K562 (cell line): ENCODE measurements around the gene CDC5L. TPM values are rescaled to one million over a fixed set of nuclear protein-coding genes. Genes with fewer than 3 reads are reported as not detected.

Experiments used
- CTCF ChIP-seq, 3 experiments: IDR thresholded peaks in 2 of 3; conservative IDR thresholded peaks in 1 of 3; 2 replicates each; pipeline ENCODE4 v1.5.1; 2011 to 2012; ENCODE audit warnings: low read length in 3 of 3, mild to moderate bottlenecking in 3 of 3, control low read depth in 2 of 3, improper control_type of control experiment in 1 of 3, inconsistent platforms in 1 of 3, low read depth in 1 of 3, mixed read lengths in 1 of 3, moderate library complexity in 1 of 3; ENCODE audit not compliant: insufficient read depth in 2 of 3
- EP400 ChIP-seq: fragments of 450-650 bp; IDR thresholded peaks from 2 replicates; pipeline ENCODE4 v1.6.1; 2017; ENCODE audit warnings: antibody characterized with exemption, mild to moderate bottlenecking, moderate library complexity
- IRF1 ChIP-seq: sonication (generic); formaldehyde crosslinking; IDR thresholded peaks from 2 replicates; pipeline ENCODE4 v1.8.0; 2022; ENCODE audit warnings: missing genetic modification reagents, mild to moderate bottlenecking, borderline replicate concordance
- JUN ChIP-seq, 2 experiments: sonication (generic) in 1 of 2; formaldehyde crosslinking in 1 of 2; IDR thresholded peaks; 2 replicates each; pipeline versions ENCODE4 v1.6.1 to v1.8.0; 2012 to 2022; ENCODE audit warnings: borderline replicate concordance in 2 of 2, mild to moderate bottlenecking in 2 of 2, improper control_type of control experiment in 1 of 2, low read depth in 1 of 2, low read length in 1 of 2, missing genetic modification reagents in 1 of 2
- LCOR ChIP-seq: sonication (generic); formaldehyde crosslinking; IDR thresholded peaks from 2 replicates; pipeline ENCODE4 v1.8.0; 2022; ENCODE audit warnings: mild to moderate bottlenecking, missing genetic modification reagents
- MEIS2 ChIP-seq: fragments of 450-650 bp; IDR thresholded peaks from 2 replicates; pipeline ENCODE4 v1.6.1; 2014; ENCODE audit warnings: mild to moderate bottlenecking; ENCODE audit not compliant: partially characterized antibody
- NCOA1 ChIP-seq: fragments of 450-650 bp; IDR thresholded peaks from 2 replicates; pipeline ENCODE4 v1.6.1; 2016; ENCODE audit warnings: low read depth
- REST ChIP-seq, 2 experiments: fragments of 450-650 bp; formaldehyde crosslinking in 1 of 2; IDR thresholded peaks; 2 replicates each; pipeline versions ENCODE4 v1.4.0 to v1.6.1; 2014 to 2020; ENCODE audit warnings: mild to moderate bottlenecking in 2 of 2, borderline replicate concordance in 1 of 2, low read depth in 1 of 2
- SPI1 ChIP-seq: IDR thresholded peaks from 2 replicates; pipeline ENCODE4 v1.6.1; 2011; ENCODE audit warnings: low read depth, low read length, control low read depth, borderline replicate concordance
- UBTF ChIP-seq, 2 experiments: IDR thresholded peaks; 2 replicates each; pipeline ENCODE4 v1.6.1; 2012; ENCODE audit warnings: improper control_type of control experiment in 2 of 2, low read depth in 2 of 2, low read length in 2 of 2, borderline replicate concordance in 1 of 2
- ZNF76 ChIP-seq: fragments of 250-450 bp; sonication (Bioruptor Pico); IDR thresholded peaks from 2 replicates; pipeline ENCODE4 v1.4.0; 2020; ENCODE audit warnings: mild to moderate bottlenecking, moderate library complexity, borderline replicate concordance
- polyA plus RNA-seq, 8 experiments: library from polyadenylated mRNA; depleted of rRNA in 4 of 8; stranded (reverse) in 5 of 8; unstranded in 3 of 8; fragments of >200 nt; fragmentation: Nextera tagmentation in 2 of 8; fragmentation: Illumina TruSeq in 1 of 8; extraction: Ambion mirVana in 2 of 8; extraction: Trizol in 1 of 8; gene quantifications; 2 replicates each; pipeline versions ENCODE4 v1.2.1 to v1.2.3, GENCODE V29; 2011 to 2014; ENCODE audit warnings: inconsistent platforms in 1 of 8, missing spikeins in 1 of 8
- total RNA-seq, 7 experiments: library from RNA; depleted of rRNA in 6 of 7; stranded (reverse); fragments of >200 nt in 6 of 7; fragmentation: Illumina TruSeq in 2 of 7; extraction: Trizol in 2 of 7; gene quantifications; 2 replicates each; pipeline versions ENCODE4 v1.2.1 to v1.2.3, GENCODE V29; 2011 to 2021; ENCODE audit warnings: low replicate concordance in 1 of 7

The CDC5L gene
- total and polyA plus RNA-seq, 9 of the 15 experiments (the other 6 are each of a cell fraction or from before 2014, with no cell fraction given), result 22.3 to 44.2 (median 30.8) TPM

GRCh38 chr6:44387346-44388134 lies at the start of gene CDC5L (continued):
- TF ChIP-seq ZNF76 (CRISPR knock-in tag), result 0 out of 2 replicates have a peak, but pooled peaks have one; percentile 19
- TF ChIP-seq SPI1, result peak; percentile 81
- no peak for TF ChIP-seq REST (IDR thresholded peaks at IDR 0.05; ENCODE audit: borderline replicate concordance)
- peak; percentile 84 for TF ChIP-seq REST (CRISPR knock-in tag; IDR thresholded peaks at IDR 0.05; ENCODE audit: low read depth)
- no peak for TF ChIP-seq UBTF (IDR thresholded peaks at IDR 0.05; ENCODE audit: borderline replicate concordance in 1 of 2, low read depth in 2 of 2, low read length in 2 of 2)
- TF ChIP-seq EP400, result peak; percentile 76
- TF ChIP-seq MEIS2, result peak; percentile 86
- peak; percentile 94 for TF ChIP-seq NCOA1
- TF ChIP-seq CTCF (IDR thresholded peaks at IDR 0.05 in 2 of 3, conservative IDR thresholded peaks at IDR 0.05 in 1 of 3; ENCODE audit: insufficient read depth in 2 of 3, low read depth in 1 of 3, low read length in 3 of 3), result peak in 1 of 3 experiments; percentile 47; a peak in 2 of 6 replicates
- peak; percentile 88 for TF ChIP-seq LCOR
- no peak for TF ChIP-seq IRF1 (CRISPR knock-in tag)
- peak; percentile 80 for TF ChIP-seq JUN (IDR thresholded peaks at IDR 0.05; ENCODE audit: borderline replicate concordance, low read depth, low read length)
- peak; percentile 85; the same call in 1 of the 2 replicates for TF ChIP-seq JUN (CRISPR knock-in tag; IDR thresholded peaks at IDR 0.05; ENCODE audit: borderline replicate concordance)
